GM18909 (cell line): ENCODE measurements around the gene EPHA6.
"Not testable (repeated sequence)": the region's sequence is repeated elsewhere in the genome, so short reads cannot be mapped to it uniquely, and the experiment has no call there.

ENCODE experiments used
- ATAC-seq: cut with Tn5 transposase; IDR thresholded peaks from one replicate; pipeline ENCODE4 v1.9.1; 2021; ENCODE audit warnings: mild to moderate bottlenecking; ENCODE audit not compliant: unreplicated experiment, poor library complexity

Gene EPHA6

GRCh38 chr3:96900031-96900430 lies 85.6 kb downstream of the EPHA6 start:
- no peak for ATAC-seq

- ATAC-seq, result no peak
These were observed 86.2 kb downstream of the EPHA6 start for GRCh38 chr3:96900566-96900965.

GRCh38 chr3:96915445-96915844 lies 101.1 kb downstream of the EPHA6 start:
- no peak for ATAC-seq

GRCh38 chr3:96931119-96931862 lies 116.9 kb downstream of the EPHA6 start:
- no peak for ATAC-seq

- ATAC-seq, result not testable (repeated sequence)
These were observed 127.7 kb downstream of the EPHA6 start for GRCh38 chr3:96942131-96942530.

GRCh38 chr3:96958856-96959255 lies 144.5 kb downstream of the EPHA6 start:
- no peak for ATAC-seq

- no peak for ATAC-seq
These were observed 145.1 kb downstream of the EPHA6 start for GRCh38 chr3:96959474-96959873.

- no peak for ATAC-seq
These were observed 145.7 kb downstream of the EPHA6 start for GRCh38 chr3:96959901-96960641.

- ATAC-seq, result no peak
These were observed 146.4 kb downstream of the EPHA6 start for GRCh38 chr3:96960661-96961330.

GRCh38 chr3:96961576-96961975 lies 147.2 kb downstream of the EPHA6 start:
- no peak for ATAC-seq

GRCh38 chr3:96966181-96966929 lies 152.0 kb downstream of the EPHA6 start:
- no peak for ATAC-seq

- no peak for ATAC-seq
These were observed 155.8 kb downstream of the EPHA6 start for GRCh38 chr3:96970211-96970610.

- no peak for ATAC-seq
These were observed 163.3 kb downstream of the EPHA6 start for GRCh38 chr3:96977671-96978070.

- not testable (repeated sequence) for ATAC-seq
These were observed 169.3 kb downstream of the EPHA6 start for GRCh38 chr3:96983716-96984115.

- ATAC-seq, result no peak
These were observed 171.8 kb downstream of the EPHA6 start for GRCh38 chr3:96986241-96986640.

- ATAC-seq, result no peak
These were observed 176.8 kb downstream of the EPHA6 start for GRCh38 chr3:96991231-96991630.

GRCh38 chr3:96991800-96992365 lies 177.5 kb downstream of the EPHA6 start:
- ATAC-seq, result no peak

- no peak for ATAC-seq
These were observed 180.6 kb downstream of the EPHA6 start for GRCh38 chr3:96994988-96995387.

GRCh38 chr3:96996009-96996408 lies 181.6 kb downstream of the EPHA6 start:
- no peak for ATAC-seq

GRCh38 chr3:97001611-97002010 lies 187.2 kb downstream of the EPHA6 start:
- ATAC-seq, result no peak
